Breast epithelium (tissue), 4 donors: Measurements from ENCODE around the gene ZNF710. TPM values are rescaled to one million over a fixed set of nuclear protein-coding genes. Genes with fewer than 3 reads are reported as not detected.

Source experiments
- DNase-seq, 2 donors: peaks; one replicate each; pipeline ENCODE4 v3.0.0-alpha.2; 2019; ENCODE audit warnings: low spot score in 2 of 2
- H3K27ac ChIP-seq, 2 donors: fragments of 200-600 bp; sonication (generic) in 1 of 2; one replicate each; pipeline ENCODE4 v1.5.1; 2016 to 2019; ENCODE audit warnings: mild to moderate bottlenecking in 1 of 2
- H3K27me3 ChIP-seq, 2 donors: fragments of 200-600 bp; sonication (generic) in 1 of 2; one replicate each; pipeline versions ENCODE4 v1.5.1 to v1.6.0; 2017 to 2019; ENCODE audit warnings: control low read depth in 1 of 2, mild to moderate bottlenecking in 1 of 2
- H3K36me3 ChIP-seq: fragments of 200-600 bp; one replicate; pipeline ENCODE4 v1.5.1; 2019
- H3K4me1 ChIP-seq, 2 donors: fragments of 200-600 bp; sonication (generic); one replicate each; pipeline ENCODE4 v1.5.1; 2016 to 2019; ENCODE audit warnings: control low read depth in 1 of 2
- H3K4me3 ChIP-seq, 3 donors: fragments of 200-600 bp; sonication (generic); 1 replicate in 2 of 3; 2 replicates in 1 of 3; pipeline ENCODE4 v1.5.1; 2016 to 2019; ENCODE audit warnings: mild to moderate bottlenecking in 3 of 3, moderate library complexity in 2 of 3
- H3K9me3 ChIP-seq, 2 donors: fragments of 200-600 bp; sonication (generic) in 1 of 2; one replicate each; pipeline ENCODE4 v1.5.1; 2016 to 2019; ENCODE audit warnings: control low read depth in 1 of 2
- POLR2A ChIP-seq: fragments of 450-650 bp; IDR thresholded peaks from one replicate; pipeline ENCODE4 v1.6.1; 2016; ENCODE audit warnings: antibody characterized with exemption, mild to moderate bottlenecking, moderate library complexity
- POLR2AphosphoS5 ChIP-seq, 3 donors: sonication (generic); formaldehyde crosslinking; IDR thresholded peaks; one replicate each; pipeline ENCODE4 v1.6.1; 2017; ENCODE audit warnings: antibody characterized with exemption in 3 of 3
- intact Hi-C: fragments of 100-400 bp; cut with DNase I; formaldehyde crosslinking; loops from one replicate; pipeline ENCODE4 v1.15.1; 2023; ENCODE audit warnings: low total_unique reads
- total RNA-seq, 3 donors: library from RNA; depleted of rRNA; stranded (reverse); fragments of >200 nt; gene quantifications; one replicate each; pipeline ENCODE4 v1.1.0, GENCODE V29; 2016
- TF ChIP-seq, protein P1 (sequence below), 3 donors: fragments of 450-650 bp; IDR thresholded peaks; one replicate each; pipeline ENCODE4 v1.5.1; 2016 to 2017; ENCODE audit warnings: antibody characterized with exemption in 3 of 3, mild to moderate bottlenecking in 3 of 3, moderate library complexity in 3 of 3

The ZNF710 gene
- total RNA-seq, 3 donors from 2014 or later = 4.0 to 14.4 (median 10.4) TPM

DNA sequence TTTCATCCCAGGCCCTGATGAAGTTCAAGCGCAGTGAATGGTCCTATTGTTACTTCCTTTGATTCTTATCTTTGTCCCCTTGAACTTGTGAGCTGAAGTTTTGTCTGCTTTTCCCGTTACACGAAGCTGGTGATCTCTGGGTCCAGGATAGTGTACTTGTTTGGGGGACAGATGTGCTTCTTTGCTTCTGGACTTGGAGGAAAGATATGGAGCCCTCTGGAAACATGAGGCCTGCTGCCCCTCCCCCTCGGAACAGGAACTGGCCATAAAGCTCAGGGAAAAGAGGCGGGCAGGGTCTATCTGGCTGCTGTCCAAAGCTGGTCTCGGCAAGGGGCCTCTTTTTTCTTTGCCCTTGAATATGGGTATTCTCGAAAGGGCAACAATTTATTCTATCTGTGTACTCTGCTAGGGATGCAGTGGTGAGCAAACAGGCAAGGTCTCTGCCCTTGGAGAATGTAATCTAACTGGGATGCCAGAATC is 53.5 kb downstream of the ZNF710 start:
- Histone ChIP-seq H3K27ac (peak overlapping the region in 1 of 2 donors; percentile 41), H3K36me3 (no peaks in the 10 kb centered on the region), H3K4me1 (no peaks in the 10 kb centered on the region), H3K9me3 (no peaks in the 10 kb centered on the region), H3K4me3 (no peak overlapping the region), H3K27me3 (no peaks in the 10 kb centered on the region)
- intact Hi-C loops = no loop called here
- DNase-seq = no peak
- TF ChIP-seq, protein P1, sequence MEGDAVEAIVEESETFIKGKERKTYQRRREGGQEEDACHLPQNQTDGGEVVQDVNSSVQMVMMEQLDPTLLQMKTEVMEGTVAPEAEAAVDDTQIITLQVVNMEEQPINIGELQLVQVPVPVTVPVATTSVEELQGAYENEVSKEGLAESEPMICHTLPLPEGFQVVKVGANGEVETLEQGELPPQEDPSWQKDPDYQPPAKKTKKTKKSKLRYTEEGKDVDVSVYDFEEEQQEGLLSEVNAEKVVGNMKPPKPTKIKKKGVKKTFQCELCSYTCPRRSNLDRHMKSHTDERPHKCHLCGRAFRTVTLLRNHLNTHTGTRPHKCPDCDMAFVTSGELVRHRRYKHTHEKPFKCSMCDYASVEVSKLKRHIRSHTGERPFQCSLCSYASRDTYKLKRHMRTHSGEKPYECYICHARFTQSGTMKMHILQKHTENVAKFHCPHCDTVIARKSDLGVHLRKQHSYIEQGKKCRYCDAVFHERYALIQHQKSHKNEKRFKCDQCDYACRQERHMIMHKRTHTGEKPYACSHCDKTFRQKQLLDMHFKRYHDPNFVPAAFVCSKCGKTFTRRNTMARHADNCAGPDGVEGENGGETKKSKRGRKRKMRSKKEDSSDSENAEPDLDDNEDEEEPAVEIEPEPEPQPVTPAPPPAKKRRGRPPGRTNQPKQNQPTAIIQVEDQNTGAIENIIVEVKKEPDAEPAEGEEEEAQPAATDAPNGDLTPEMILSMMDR (IDR thresholded peaks at IDR 0.05) = no peak
- no peak for TF ChIP-seq POLR2A
- TF ChIP-seq POLR2AphosphoS5 (IDR thresholded peaks at IDR 0.05) = no peak

DNA sequence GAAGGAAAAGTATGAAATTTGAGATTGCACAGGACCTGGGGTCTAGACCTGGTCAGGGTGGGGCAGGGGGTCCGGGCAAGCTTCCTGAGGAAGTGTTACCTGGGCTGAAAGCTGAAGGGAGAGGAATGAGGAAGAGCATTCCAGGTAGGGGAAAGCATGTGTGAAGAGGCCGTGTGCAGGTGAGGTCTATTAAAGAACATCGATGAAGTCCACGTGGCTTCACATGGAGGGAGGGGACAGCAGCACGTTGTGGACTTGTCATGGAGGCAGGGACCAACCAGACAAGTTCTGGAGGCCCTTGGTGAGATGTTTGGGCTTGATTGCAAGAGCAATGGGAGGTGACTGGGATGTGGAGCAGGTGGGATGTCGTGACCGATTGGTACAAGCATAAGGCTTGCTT is 54.1 kb downstream of the ZNF710 start:
- Histone ChIP-seq H3K9me3 (no peaks in the 10 kb centered on the region), H3K4me3 (no peak overlapping the region), H3K36me3 (no peaks in the 10 kb centered on the region), H3K27ac (peak overlapping the region in 1 of 2 donors; percentile 29), H3K27me3 (no peaks in the 10 kb centered on the region), H3K4me1 (no peaks in the 10 kb centered on the region)
- intact Hi-C loops = no loop called here
- no peak for DNase-seq
- TF ChIP-seq POLR2AphosphoS5 (IDR thresholded peaks at IDR 0.05) (no peak), POLR2A (no peak)
- TF ChIP-seq, protein P1 (IDR thresholded peaks at IDR 0.05) = no peak

DNA sequence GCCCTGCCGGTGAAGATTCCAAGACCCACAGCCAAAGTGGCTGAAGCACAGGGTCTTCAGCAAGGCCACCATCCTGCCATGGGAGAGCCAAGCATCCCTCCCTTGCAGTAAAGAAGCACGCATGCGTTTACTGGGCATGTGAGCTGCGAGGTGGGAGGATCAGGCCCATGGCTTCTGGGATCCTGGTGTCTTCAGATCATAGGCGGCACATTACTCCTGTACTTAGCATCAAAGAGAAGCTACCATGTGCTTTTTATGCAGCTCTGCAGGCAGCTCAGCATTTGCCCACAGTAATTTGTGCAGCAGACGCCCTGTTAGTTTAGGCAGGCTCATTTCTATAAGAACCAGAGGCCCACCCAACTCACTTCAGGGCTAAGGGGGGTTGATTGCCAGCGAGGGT is 55.4 kb downstream of the ZNF710 start:
- no peak overlapping the region for H3K27ac ChIP-seq
- no peak for DNase-seq
- TF ChIP-seq POLR2A (no peak), POLR2AphosphoS5 (IDR thresholded peaks at IDR 0.05) (no peak)
- TF ChIP-seq, protein P1 (IDR thresholded peaks at IDR 0.05) = no peak

DNA sequence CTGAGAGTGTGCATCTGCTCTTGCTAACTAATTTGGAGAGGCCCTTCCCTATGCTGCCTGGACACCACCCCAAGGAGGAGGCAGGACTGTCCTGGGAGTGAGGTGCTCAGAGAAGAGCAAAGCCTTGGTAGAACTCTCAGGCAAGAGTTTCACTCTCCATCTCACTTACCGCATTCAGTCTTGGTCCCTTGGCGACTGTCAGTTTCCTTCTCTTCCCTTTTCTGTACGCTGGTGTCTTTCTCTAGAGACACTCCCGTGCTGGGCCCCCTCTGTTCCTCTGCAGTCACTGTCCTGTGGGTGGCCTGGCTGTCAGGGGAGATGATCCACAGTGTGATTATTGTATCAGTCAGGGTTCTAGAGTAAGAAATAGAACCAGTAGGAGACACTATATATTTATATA is 57.2 kb downstream of the ZNF710 start:
- H3K27me3 ChIP-seq = no peaks in the 10 kb centered on the region
- intact Hi-C loops = no loop called here
- no peak overlapping the region for H3K27ac ChIP-seq
- TF ChIP-seq, protein P1 (IDR thresholded peaks at IDR 0.05) = no peak
- TF ChIP-seq POLR2A (no peak), POLR2AphosphoS5 (IDR thresholded peaks at IDR 0.05) (no peak)
- H3K4me1 ChIP-seq = peaks cover 0 to 12% of the 10 kb centered on the region in 2 donors
- no peaks in the 10 kb centered on the region for H3K36me3 ChIP-seq
- DNase-seq = no peak
- no peak overlapping the region for H3K4me3 ChIP-seq
- H3K9me3 ChIP-seq = no peaks in the 10 kb centered on the region

More for the DNA sequence above, 55.4 kb downstream of the ZNF710 start:
- Histone ChIP-seq H3K4me3 (no peak overlapping the region), H3K9me3 (no peaks in the 10 kb centered on the region), H3K4me1 (no peaks in the 10 kb centered on the region), H3K36me3 (no peaks in the 10 kb centered on the region), H3K27me3 (no peaks in the 10 kb centered on the region)
- intact Hi-C loops = no loop called here

DNA sequence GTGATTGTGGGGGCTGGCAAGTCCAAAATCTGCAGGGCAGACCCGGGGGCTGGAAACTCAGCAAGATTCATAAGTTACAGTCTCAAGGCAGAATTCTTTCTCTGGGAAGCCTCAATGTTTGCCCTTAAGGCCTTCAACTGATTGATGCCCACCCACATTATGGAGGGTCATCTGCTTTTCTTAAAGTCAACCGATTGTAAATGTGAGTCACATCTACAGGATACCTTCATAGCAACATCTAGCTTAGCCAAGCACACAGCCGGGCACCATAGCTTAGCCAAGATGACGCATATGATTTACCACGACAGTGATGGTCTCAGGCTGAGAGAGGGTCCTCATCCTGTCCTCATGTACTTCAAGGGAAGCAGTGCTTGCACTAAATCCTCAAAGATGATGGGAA is 57.7 kb downstream of the ZNF710 start:
- TF ChIP-seq POLR2AphosphoS5 (IDR thresholded peaks at IDR 0.05) = no peak
- no peak for TF ChIP-seq POLR2A
- TF ChIP-seq, protein P1 (IDR thresholded peaks at IDR 0.05) = no peak
- no peaks in the 10 kb centered on the region for H3K27me3 ChIP-seq
- H3K4me3 ChIP-seq = no peak overlapping the region
- no peaks in the 10 kb centered on the region for H3K9me3 ChIP-seq
- H3K4me1 ChIP-seq = peaks cover 0 to 12% of the 10 kb centered on the region in 2 donors
- peak overlapping the region in 1 of 2 donors; percentile 89 for H3K27ac ChIP-seq
- no peak for DNase-seq
- H3K36me3 ChIP-seq = no peaks in the 10 kb centered on the region
- intact Hi-C loops = no loop called here
